AG09319 (cell line): ENCODE results near the gene ZKSCAN4.

Source experiments
- DNase-seq: peaks from one replicate; pipeline ENCODE4 v3.0.0-alpha.2; 2010; ENCODE audit warnings: low read depth; ENCODE audit errors: extremely low read depth
- CTCF ChIP-seq: IDR thresholded peaks from 2 replicates; pipeline ENCODE4 v1.5.1; 2011; ENCODE audit warnings: low read depth, mild to moderate bottlenecking, inconsistent platforms, low read length, moderate library complexity

ZKSCAN4 gene

GRCh38 chr6:28207510-28208110 lies 44.5 kb downstream of the ZKSCAN4 start:
- DNase-seq = no peak
- no peak for TF ChIP-seq CTCF

GRCh38 chr6:28206928-28207509 lies 45.0 kb downstream of the ZKSCAN4 start:
- no peak for DNase-seq

GRCh38 chr6:28206527-28206926 lies 45.5 kb downstream of the ZKSCAN4 start:
- no peak for TF ChIP-seq CTCF
- DNase-seq = no peak

More at GRCh38 chr6:28206928-28207509, 45.0 kb downstream of the ZKSCAN4 start:
- no peak for TF ChIP-seq CTCF

- no peak for DNase-seq
- TF ChIP-seq CTCF = no peak
These were observed 46.2 kb downstream of the ZKSCAN4 start for GRCh38 chr6:28205879-28206278.

GRCh38 chr6:28203201-28203600 lies 48.9 kb downstream of the ZKSCAN4 start:
- no peak for TF ChIP-seq CTCF
- DNase-seq = no peak

- TF ChIP-seq CTCF = no peak
- no peak for DNase-seq
These were observed 52.0 kb downstream of the ZKSCAN4 start for GRCh38 chr6:28200020-28200419.
